SH-SY5Y (cell line): ENCODE data around the gene TADA2B.

Experiments
- GATA2 ChIP-seq: IDR thresholded peaks from 2 replicates; pipeline ENCODE4 v1.6.1; 2011; ENCODE audit warnings: mild to moderate bottlenecking, low read depth, low read length
- GATA3 ChIP-seq: IDR thresholded peaks from 2 replicates; pipeline ENCODE4 v1.6.1; 2011; ENCODE audit warnings: low read depth, mild to moderate bottlenecking, low read length, moderate library complexity

The TADA2B gene

DNA sequence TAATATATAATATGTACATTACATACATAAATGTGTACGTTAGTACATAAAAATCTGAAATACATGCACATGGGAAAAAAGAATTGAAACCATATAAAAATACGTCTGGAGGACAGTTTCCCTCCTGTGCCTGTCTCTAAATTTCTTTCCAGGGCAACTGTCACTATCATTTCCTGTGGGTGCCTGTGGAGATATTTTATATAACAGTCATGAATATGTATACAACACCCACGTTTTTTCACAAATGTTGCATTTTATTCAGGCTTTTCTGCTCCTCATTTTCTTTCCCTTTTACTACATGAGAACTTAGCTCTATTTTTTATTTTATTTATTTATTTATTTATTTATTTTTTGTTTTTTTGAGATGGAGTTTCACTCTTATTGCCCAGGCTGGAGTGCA, 48.9 kb downstream of the TADA2B start:
- TF ChIP-seq GATA2 = no peak
- TF ChIP-seq GATA3 = no peak

DNA sequence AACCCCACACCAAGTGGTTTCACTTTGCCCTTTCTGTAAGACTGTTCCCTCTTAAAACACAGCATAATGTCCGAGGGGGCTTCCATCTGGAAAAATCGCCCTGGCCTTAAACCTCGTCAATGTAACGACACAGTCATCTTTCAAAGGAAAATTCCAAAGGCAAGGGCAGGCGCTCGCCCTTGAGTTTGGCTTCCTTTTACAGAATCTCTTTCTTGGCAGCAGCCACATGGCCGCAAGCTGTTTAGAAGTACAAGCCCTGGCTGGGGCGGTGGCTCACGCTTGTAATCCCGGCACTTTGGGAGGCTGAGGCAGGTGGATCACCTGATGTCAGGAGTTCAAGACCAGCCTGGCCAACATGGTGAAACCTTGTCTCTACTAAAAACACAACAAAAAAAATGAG, 51.7 kb downstream of the TADA2B start:
- TF ChIP-seq GATA2 (no peak), GATA3 (no peak)

DNA sequence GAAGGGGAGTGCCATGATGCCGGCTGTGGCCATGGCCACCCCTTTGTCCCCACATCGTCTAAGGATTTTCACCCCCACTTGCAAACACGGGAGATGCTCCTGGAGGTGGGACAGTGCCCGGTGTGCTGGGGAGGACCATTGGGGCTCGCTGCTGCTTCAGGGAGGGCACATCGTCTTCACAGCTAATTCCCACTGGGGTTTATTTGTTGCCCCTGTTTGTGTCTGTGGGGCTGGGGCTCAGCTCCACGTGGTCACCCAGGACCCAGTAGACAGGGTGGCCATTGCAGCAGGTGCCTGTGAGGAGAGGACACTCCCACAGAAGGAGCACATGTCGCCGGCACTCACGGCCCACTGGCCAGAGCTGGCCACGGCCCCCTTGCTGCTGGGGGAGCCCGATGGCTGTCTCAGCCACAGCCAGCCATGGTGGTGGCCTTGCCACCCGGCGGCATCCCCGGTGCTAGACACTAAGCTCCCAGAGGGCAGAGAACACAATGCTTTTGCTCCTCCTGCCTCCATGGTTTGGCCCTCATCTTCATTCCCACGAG, 52.5 kb downstream of the TADA2B start:
- TF ChIP-seq GATA2 = no peak
- no peak for TF ChIP-seq GATA3

DNA sequence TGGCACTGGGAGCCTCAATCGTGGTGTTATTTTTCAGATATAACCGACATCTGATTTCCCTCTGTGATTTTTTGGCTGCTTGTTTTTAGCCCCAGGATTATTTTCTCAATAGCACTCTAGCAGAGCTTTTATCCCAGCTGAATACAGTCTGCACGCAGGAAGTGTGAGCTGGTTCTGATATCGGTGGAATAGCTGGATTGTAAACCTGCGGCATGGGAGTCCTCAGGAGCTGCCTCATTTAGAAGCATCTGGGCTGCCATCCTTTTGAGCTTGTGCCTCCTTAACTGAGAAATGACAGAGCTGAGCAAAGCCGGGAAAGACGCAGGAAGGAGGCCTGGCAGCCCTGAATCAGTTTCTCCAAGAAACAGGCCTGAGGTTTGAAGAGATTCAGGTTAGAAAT, 53.1 kb downstream of the TADA2B start:
- TF ChIP-seq GATA3 (no peak), GATA2 (no peak)

DNA sequence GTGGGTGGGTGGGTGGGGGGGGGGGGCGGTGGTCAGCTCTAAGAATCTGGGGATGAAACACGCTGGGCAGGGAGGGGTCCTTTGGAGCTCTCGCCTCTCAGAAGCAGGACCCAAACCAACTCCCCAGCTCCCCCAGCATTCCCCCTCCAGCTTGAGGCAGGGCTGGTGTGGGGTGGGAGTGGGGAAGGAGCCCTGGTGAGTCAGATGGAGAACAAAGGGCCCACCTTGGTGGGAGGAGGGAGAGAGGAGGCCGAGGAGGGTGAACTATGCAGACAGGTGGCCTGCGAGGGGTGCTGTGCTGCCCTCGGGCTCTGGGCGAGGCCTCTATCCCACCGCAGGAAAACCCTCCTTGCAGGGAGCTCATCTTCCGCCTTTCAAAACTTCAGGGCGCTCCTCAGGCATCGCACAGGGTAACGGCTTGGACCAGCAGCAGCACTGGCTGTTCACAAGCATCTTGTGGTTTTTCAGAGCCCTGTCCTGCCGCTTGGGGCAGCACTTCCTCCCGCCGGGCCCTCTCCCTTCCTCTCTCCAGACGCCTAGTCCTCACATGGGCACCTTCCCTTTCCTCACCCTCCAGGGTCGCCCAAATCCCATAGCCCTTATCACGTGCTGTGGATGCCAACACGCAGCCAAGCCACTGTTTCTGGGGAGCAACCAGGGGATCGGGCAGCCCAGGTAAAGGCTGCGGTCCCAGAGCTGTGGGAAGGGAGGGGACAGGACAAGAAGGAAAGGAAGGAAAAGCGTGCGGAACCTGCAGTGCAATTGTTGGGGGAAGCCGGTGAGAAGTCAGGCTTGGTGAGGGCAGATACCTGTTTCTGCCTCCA, 58.7 kb downstream of the TADA2B start:
- TF ChIP-seq GATA3 = no peak
- TF ChIP-seq GATA2 = no peak

DNA sequence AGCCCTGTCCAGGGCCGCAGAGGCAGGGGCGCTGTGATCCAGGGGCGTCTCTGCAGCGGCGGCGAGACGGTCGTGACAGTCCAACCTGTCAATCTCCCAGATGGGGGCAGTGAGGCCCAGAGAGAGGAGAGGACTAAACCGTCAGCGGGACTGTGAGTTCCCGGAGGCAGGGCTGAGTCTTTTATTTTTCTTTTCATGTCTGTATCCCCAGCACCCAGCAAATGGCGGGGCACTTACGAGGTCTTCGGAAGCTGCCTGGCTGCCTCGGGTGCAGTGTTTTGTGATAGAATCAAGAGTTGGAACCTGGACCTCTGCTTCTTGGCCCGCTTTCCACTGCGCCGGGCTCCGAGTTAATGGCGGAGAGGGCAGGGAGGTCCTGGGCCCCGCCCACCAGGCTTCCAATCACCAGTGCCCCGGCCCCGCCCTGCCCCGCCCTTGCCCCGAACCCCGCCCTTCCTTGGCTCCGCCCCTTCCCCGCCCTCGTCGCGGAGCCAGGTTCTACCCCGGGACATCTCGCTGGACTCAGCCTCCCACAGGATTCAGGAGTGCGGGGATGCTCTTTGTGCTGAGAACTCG, 59.9 kb downstream of the TADA2B start:
- TF ChIP-seq GATA2 = no peak
- TF ChIP-seq GATA3 = no peak

DNA sequence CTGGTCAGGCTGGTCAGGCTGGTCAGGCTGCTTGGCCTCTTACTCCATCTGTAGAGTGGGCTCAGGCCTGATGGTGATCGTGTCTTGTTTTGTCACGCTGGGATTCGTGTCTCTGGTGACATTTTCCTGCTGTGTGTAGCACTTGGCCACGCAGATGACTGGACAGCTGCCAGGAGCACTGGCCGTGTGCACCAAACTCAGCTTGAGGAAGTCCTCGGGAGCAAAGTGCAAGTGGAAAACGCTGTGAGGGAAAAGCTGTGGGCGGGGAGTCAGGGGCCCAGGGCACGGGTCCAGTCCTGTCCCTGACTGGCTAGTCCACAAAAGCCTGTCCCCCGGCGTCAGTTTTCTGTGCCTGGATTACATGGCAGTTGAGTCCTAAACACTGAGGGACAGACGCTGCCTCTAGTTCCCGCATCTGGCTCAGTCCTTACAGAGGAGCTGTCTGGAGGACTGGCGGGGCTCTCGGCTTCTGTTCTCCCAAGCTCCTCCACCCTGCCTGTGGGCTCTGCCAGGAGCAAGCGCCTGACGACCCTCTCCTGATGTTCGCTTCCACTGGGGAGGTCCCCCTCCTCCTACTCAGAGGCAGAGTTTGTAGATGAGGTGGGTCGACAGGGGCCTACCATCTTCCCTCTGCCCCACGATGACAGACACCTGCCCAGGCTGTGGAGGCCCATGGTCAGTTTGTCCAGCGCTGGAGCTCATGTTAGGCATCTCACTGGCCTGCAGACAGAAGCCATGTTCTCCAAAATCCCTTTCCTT, 60.6 kb downstream of the TADA2B start:
- TF ChIP-seq GATA3 (no peak), GATA2 (no peak)

DNA sequence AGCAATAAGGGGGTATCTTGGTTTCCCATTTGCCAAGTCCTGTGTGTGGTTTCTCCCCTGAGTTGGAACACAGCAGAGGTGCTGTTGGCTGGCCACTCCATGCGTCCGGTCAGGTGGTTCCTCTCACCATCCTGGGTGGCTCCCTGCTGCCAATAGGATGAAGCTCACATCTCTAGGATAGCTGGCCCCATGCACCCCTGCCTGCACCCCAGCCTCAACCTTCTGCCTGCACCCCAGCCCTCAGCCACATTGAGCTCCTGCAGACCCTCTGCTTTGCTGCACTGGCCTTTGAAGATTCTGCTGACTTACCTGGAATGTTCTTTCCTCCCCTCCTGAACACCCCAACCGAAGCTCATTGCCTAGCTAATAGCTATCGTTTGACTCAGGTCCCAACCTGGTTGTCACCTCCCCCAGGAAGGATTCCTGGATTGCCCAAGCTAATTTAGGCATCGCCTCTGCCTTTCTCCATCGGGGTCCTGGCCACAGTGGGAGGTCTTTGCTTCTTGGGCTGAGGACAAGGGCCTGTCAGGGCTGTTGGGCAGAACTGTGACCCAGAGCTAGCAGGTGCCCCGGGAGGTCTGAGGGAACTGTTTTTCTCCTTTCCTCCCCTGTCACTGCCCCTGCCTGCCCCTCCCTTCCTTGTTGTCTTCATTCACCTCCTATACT, 61.3 kb downstream of the TADA2B start:
- no peak for TF ChIP-seq GATA3
- no peak for TF ChIP-seq GATA2

DNA sequence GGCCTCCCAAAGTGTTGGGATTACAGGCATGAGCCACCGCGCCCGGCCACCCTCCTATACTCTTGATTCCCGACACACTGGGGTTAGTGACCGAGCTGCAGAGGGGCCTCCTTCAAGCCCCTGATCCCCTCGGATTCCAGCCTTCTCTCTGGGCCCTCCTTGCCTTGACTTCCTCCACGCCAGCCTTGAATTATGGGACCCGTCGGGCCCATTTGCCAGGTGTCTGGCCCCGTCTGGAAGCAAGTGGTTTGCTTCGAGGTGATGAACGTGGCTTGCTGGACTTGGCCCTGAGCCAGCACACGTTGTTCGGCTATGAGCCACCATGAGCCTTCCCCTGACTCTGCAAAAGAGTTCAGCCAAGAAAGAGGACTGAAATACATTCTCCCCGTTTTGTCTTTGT, 62.1 kb downstream of the TADA2B start:
- TF ChIP-seq GATA3 (no peak), GATA2 (no peak)

DNA sequence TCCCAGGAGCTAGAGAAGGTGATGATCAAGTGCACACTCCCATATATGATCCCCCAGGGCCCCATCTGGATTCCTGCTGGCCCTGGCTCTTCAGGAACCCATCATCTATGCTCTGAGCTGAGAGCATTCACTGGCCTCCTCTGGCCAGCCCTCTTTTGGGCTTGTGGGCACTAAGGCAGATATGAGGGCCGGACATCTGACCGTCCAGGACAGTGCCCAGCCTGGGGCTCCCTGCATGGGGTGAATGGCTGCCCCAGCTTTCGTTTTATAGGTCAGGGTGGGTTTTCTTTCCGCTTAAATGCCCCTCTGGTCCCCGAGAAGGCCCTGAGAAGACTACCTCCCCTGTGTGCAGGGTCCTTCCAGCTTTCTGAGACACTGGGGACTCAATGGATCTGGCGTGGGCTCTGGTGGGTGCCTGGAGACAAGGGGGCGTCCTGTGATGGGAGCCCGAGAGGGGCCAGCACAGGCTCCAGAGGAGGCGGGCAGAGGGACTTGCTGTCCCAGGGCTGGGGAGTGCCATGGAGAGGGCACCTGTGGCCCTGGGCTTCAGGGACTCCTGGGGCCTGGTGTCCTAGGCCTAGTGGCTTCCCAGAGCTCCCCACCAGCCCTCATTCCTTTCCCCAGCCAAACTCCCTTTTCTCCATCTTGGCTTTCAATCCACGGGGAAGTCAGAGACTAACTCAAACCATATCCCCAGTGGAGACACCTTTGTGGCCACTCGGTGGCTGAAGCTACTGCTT, 64.2 kb downstream of the TADA2B start:
- TF ChIP-seq GATA2 (no peak), GATA3 (no peak)
